ENCODE measurements around the gene RNF121. TPM values are rescaled to one million over a fixed set of nuclear protein-coding genes. Genes with fewer than 3 reads are reported as not detected.

Gene RNF121
- total RNA-seq, 1 experiment from 2014 or later: 56.9 TPM

GRCh38 chr11:71998649-71999310 is 69.9 kb downstream of the RNF121 start, which contains the start of gene IL18BP:
IL18BP (plus strand) TSS chr11:71998909; CDS start chr11:71999985, 1,076 bp downstream.
- Mint-ChIP-seq H3K4me3 (no peak within 1 kb of the TSS), H3K36me3 (ENCODE audit: insufficient read depth in 1 of 3, low read depth in 3 of 3) (peaks cover 18 to 42% (median 24%) of the 10 kb centered on the region in 3 experiments; a peak in 6 of 7 replicates), H3K27me3 (ENCODE audit: low read depth) (peaks cover 3% of the 10 kb centered on the region; the same call in 1 of the 2 replicates), H3K27ac (peak within 1 kb of the TSS; percentile 13 to 73 (median 72); a peak in 6 of 7 replicates), H3K9me3 (no peaks in the 10 kb centered on the region), H3K4me1 (peaks cover 0 to 7% of the 10 kb centered on the region in 2 experiments; a peak in 1 of 4 replicates)
- Histone ChIP-seq H3K23me2 (ENCODE audit: insufficient read length, low read depth, low read length, poor library complexity, severe bottlenecking) (no peaks in the 10 kb centered on the region), H3K9me3 (ENCODE audit: control insufficient read depth, low read depth, low read length) (no peaks in the 10 kb centered on the region), H3K14ac (ENCODE audit: insufficient read depth, low read length) (no peak within 1 kb of the TSS), H3K27me3 (ENCODE audit: insufficient read depth, low read length) (no peaks in the 10 kb centered on the region), H3T11ph (ENCODE audit: low read length) (no peak within 1 kb of the TSS), H4K8ac (replicated peaks; ENCODE audit: insufficient read length, low read depth, low read length) (no peak within 1 kb of the TSS), H3K9ac (ENCODE audit: extremely low read depth, insufficient read length, low read length) (no peak within 1 kb of the TSS), H2BK20ac (ENCODE audit: low read depth, low read length, poor library complexity, severe bottlenecking) (no peak within 1 kb of the TSS), H3K4me2 (ENCODE audit: insufficient read depth, insufficient read length, low read length) (no peak within 1 kb of the TSS), H2BK5ac (ENCODE audit: insufficient read length, low read length) (no peak within 1 kb of the TSS), H3K56ac (ENCODE audit: insufficient read length, low read depth, low read length) (no peak within 1 kb of the TSS), H2BK15ac (ENCODE audit: low read depth, low read length) (no peak within 1 kb of the TSS), H3K18ac (ENCODE audit: insufficient read length, low read depth, low read length) (no peak within 1 kb of the TSS), H3K23ac (ENCODE audit: insufficient read length, low read depth, low read length) (no peak within 1 kb of the TSS), H3K4ac (ENCODE audit: low read depth, low read length) (no peak within 1 kb of the TSS), H2BK120ac (ENCODE audit: low read depth, low read length, poor library complexity, severe bottlenecking) (no peak within 1 kb of the TSS), H3K4me1 (ENCODE audit: insufficient read depth, low read length) (no peaks in the 10 kb centered on the region), H4K5ac (ENCODE audit: insufficient read length, low read depth, low read length) (no peak within 1 kb of the TSS), H3K27ac (ENCODE audit: insufficient read length, low read depth, low read length) (no peak within 1 kb of the TSS), H4K91ac (ENCODE audit: insufficient read length, low read depth, low read length) (no peak within 1 kb of the TSS), H3K79me1 (ENCODE audit: insufficient read depth, low read depth, low read length, poor library complexity, severe bottlenecking) (no peaks in the 10 kb centered on the region), H4K20me1 (ENCODE audit: control insufficient read depth, insufficient read depth, insufficient read length) (peaks cover 2% of the 10 kb centered on the region), H2BK12ac (ENCODE audit: insufficient read length, low read depth, low read length) (no peak within 1 kb of the TSS), H2AFZ (ENCODE audit: low read length) (no peak within 1 kb of the TSS), H2AK5ac (ENCODE audit: insufficient read length, low read length) (no peak within 1 kb of the TSS), H3K79me2 (ENCODE audit: insufficient read depth, low read length) (no peaks in the 10 kb centered on the region)
- TF ChIP-seq CTCF (conservative IDR thresholded peaks at IDR 0.05): no peak
- no CpG with 5 or more reads among the region's 11 CpGs for WGBS (ENCODE audit: extremely low coverage, insufficient read length, low lambda C conversion rate)
- DNase-seq: no peak

Data from H9 (cell line).